Measurements from ENCODE around the gene ARAP2. TPM values are rescaled to one million over a fixed set of nuclear protein-coding genes. Genes with fewer than 3 reads are reported as not detected.

Gene ARAP2
- total and polyA plus RNA-seq, 9 of the 15 experiments (the other 6 are each of a cell fraction or from before 2014, with no cell fraction given), result 0.03 to 0.35 (median 0.11) TPM; not detected in 4

- TF ChIP-seq CBFA2T3 (IDR thresholded peaks at IDR 0.05), result no peak
- TF ChIP-seq CGGBP1 (CRISPR knock-in tag; IDR thresholded peaks at IDR 0.05), result no peak
Measured at GRCh38 chr4:36082817-36083216, 161.5 kb downstream of the ARAP2 start (continued).

- Histone ChIP-seq H3K4me3 (no peak overlapping the region), H3K27me3 (ENCODE audit: control insufficient read depth in 2 of 2, insufficient read depth in 2 of 2, low read length in 2 of 2) (no peaks in the 10 kb centered on the region), H4K20me1 (replicated peaks; ENCODE audit: control insufficient read depth, insufficient read depth, low read length) (no peaks in the 10 kb centered on the region), H3K36me3 (ENCODE audit: control insufficient read depth, insufficient read depth, low read length) (no peaks in the 10 kb centered on the region), H3K27ac (ENCODE audit: extremely low read depth, low read depth, low read length) (no peak overlapping the region), H3K9me1 (ENCODE audit: control insufficient read depth, insufficient read depth, low read length) (no peaks in the 10 kb centered on the region), H3K4me2 (ENCODE audit: insufficient read depth, low read length) (no peak overlapping the region), H3K9me3 (replicated peaks; ENCODE audit: control insufficient read depth, insufficient read depth, low read depth, low read length) (no peaks in the 10 kb centered on the region), H3K79me2 (ENCODE audit: control insufficient read depth, insufficient read depth, low read length) (no peaks in the 10 kb centered on the region), H2AFZ (ENCODE audit: low read depth, low read length) (no peak overlapping the region), H3K4me1 (replicated peaks in 1 of 2; ENCODE audit: control insufficient read depth in 2 of 2, insufficient read depth in 2 of 2, low read length in 2 of 2) (no peaks in the 10 kb centered on the region), H3K9ac (ENCODE audit: insufficient read depth in 1 of 2, low read depth in 2 of 2, low read length in 2 of 2) (no peak overlapping the region)
- CTCF ChIA-PET (ENCODE audit: low intra/inter-chr PET ratio), result no interaction called here
- intact Hi-C loops (cut with micrococcal nuclease), result no loop called here
- in situ Hi-C loops (cut with MboI), result no loop called here
- POLR2A ChIA-PET, result no interaction called here
- no peak for ATAC-seq
- FAIRE-seq, result no peak
- no TSS peak for BruUV-seq (replicated peaks)
- no peak for DNase-seq (ENCODE audit: extremely low read depth in 1 of 4, low spot score in 3 of 4)
- WGBS (ENCODE audit: insufficient coverage, low coverage, missing lambda C conversion rate), result 2% methylated on average over 3 of the region's 3 CpGs
- TF ChIP-seq CGGBP1 (CRISPR knock-in tag; IDR thresholded peaks at IDR 0.05), result no peak
- TF ChIP-seq ZBTB34 (CRISPR knock-in tag; IDR thresholded peaks at IDR 0.05), result no peak
- TF ChIP-seq C11orf30 (IDR thresholded peaks at IDR 0.05; ENCODE audit: low read depth), result no peak
- TF ChIP-seq ZNF583 (CRISPR knock-in tag; IDR thresholded peaks at IDR 0.05), result no peak
- TF ChIP-seq SMARCA4 (IDR thresholded peaks at IDR 0.05), result no peak
- TF ChIP-seq ZNF134 (CRISPR knock-in tag; conservative IDR thresholded peaks at IDR 0.05), result no peak
- no peak for TF ChIP-seq SRF (CRISPR knock-in tag; IDR thresholded peaks at IDR 0.05)
- TF ChIP-seq RREB1 (CRISPR knock-in tag; IDR thresholded peaks at IDR 0.05), result no peak
- no peak for TF ChIP-seq ZC3H11A (IDR thresholded peaks at IDR 0.05; ENCODE audit: low read depth, low read length)
- no peak for TF ChIP-seq HCFC1 (IDR thresholded peaks at IDR 0.05; ENCODE audit: low read depth, low read length)
- no peak for TF ChIP-seq ZNF436 (CRISPR knock-in tag; IDR thresholded peaks at IDR 0.05)
- TF ChIP-seq DACH1 (IDR thresholded peaks at IDR 0.05; ENCODE audit: partially characterized antibody), result no peak
- TF ChIP-seq BHLHE40 (IDR thresholded peaks at IDR 0.05; ENCODE audit: low read length), result no peak
- TF ChIP-seq GTF2A2 (tag; IDR thresholded peaks at IDR 0.05), result no peak
Measured at GRCh38 chr4:36081185-36081584, 163.1 kb downstream of the ARAP2 start.
